ENCODE results near the gene VWA2.
A peak's percentile ranks its signal among the peaks of the same experiment; 100 is the strongest.

Gene VWA2

GRCh38 chr10:114284346-114285071 lies 45.5 kb downstream of the VWA2 start:
- TF ChIP-seq USF1 (IDR thresholded peaks at IDR 0.05) = no peak
- TF ChIP-seq REST (IDR thresholded peaks at IDR 0.05; ENCODE audit: low read depth) = no peak
- TF ChIP-seq CREB1 (IDR thresholded peaks at IDR 0.05; ENCODE audit: low read depth) = no peak
- TF ChIP-seq EGR1 (IDR thresholded peaks at IDR 0.05) = no peak
- TF ChIP-seq CEBPB (IDR thresholded peaks at IDR 0.05) = no peak
- no peak for TF ChIP-seq ZBTB7A (IDR thresholded peaks at IDR 0.05; ENCODE audit: low read depth)
- TF ChIP-seq RAD21 (IDR thresholded peaks at IDR 0.05; ENCODE audit: low read depth) = no peak
- no peak for TF ChIP-seq YY1 (IDR thresholded peaks at IDR 0.05; ENCODE audit: low read depth)
- no peak for TF ChIP-seq EP300 (IDR thresholded peaks at IDR 0.05; ENCODE audit: borderline replicate concordance)

- TF ChIP-seq REST (IDR thresholded peaks at IDR 0.05; ENCODE audit: low read depth) (peak; percentile 52), MAX (IDR thresholded peaks at IDR 0.05) (peak; percentile 50), TCF12 (IDR thresholded peaks at IDR 0.05; ENCODE audit: low read depth) (0 out of 2 replicates have a peak, but pooled peaks have one; percentile 23), TAF1 (IDR thresholded peaks at IDR 0.05; ENCODE audit: low read depth) (no peak), TEAD4 (IDR thresholded peaks at IDR 0.05) (no peak; the same call in 1 of the 2 replicates)
These were observed 46.9 kb downstream of the VWA2 start for GRCh38 chr10:114285961-114286441.

- TF ChIP-seq CEBPB (IDR thresholded peaks at IDR 0.05) (no peak), USF1 (IDR thresholded peaks at IDR 0.05) (peak; percentile 24; the same call in 1 of the 2 replicates), ZBTB7A (IDR thresholded peaks at IDR 0.05; ENCODE audit: low read depth) (no peak), REST (IDR thresholded peaks at IDR 0.05; ENCODE audit: low read depth) (no peak), EP300 (IDR thresholded peaks at IDR 0.05; ENCODE audit: borderline replicate concordance) (no peak), TAF1 (IDR thresholded peaks at IDR 0.05; ENCODE audit: low read depth) (no peak), TEAD4 (IDR thresholded peaks at IDR 0.05) (peak; percentile 18; the same call in 1 of the 2 replicates), EGR1 (IDR thresholded peaks at IDR 0.05) (no peak), CREB1 (IDR thresholded peaks at IDR 0.05; ENCODE audit: low read depth) (no peak)
These were observed 47.9 kb downstream of the VWA2 start for GRCh38 chr10:114286921-114287320.

GRCh38 chr10:114288424-114289095 lies 49.5 kb downstream of the VWA2 start:
- no peak for TF ChIP-seq USF1 (IDR thresholded peaks at IDR 0.05)
- TF ChIP-seq TEAD4 (IDR thresholded peaks at IDR 0.05) = no peak
- TF ChIP-seq CREB1 (IDR thresholded peaks at IDR 0.05; ENCODE audit: low read depth) = no peak
- TF ChIP-seq TCF12 (IDR thresholded peaks at IDR 0.05; ENCODE audit: low read depth) = 0 out of 2 replicates have a peak, but pooled peaks have one; percentile 4
- TF ChIP-seq RAD21 (IDR thresholded peaks at IDR 0.05; ENCODE audit: low read depth) = no peak
- no peak for TF ChIP-seq YY1 (IDR thresholded peaks at IDR 0.05; ENCODE audit: low read depth)
- no peak for TF ChIP-seq FOXM1 (IDR thresholded peaks at IDR 0.05; ENCODE audit: borderline replicate concordance, low read depth)
- no peak for TF ChIP-seq MAX (IDR thresholded peaks at IDR 0.05)
- TF ChIP-seq TAF1 (IDR thresholded peaks at IDR 0.05; ENCODE audit: low read depth) = no peak
- TF ChIP-seq EP300 (IDR thresholded peaks at IDR 0.05; ENCODE audit: borderline replicate concordance) = 0 out of 2 replicates have a peak, but pooled peaks have one; percentile 23
- TF ChIP-seq NFIC (IDR thresholded peaks at IDR 0.05) = no peak

Data from Ishikawa (cell line).